ENCODE results near the gene UBE2R2. TPM values are rescaled to one million over a fixed set of nuclear protein-coding genes. Genes with fewer than 3 reads are reported as not detected.
"Not testable (repeated sequence)": the region's sequence is repeated elsewhere in the genome, so short reads cannot be mapped to it uniquely, and the experiment has no call there.

UBE2R2 gene
- total RNA-seq, 4 donors from 2014 or later: 29.7 to 39.9 (median 34.8) TPM

- Histone ChIP-seq H3K4me3 (no peak overlapping the region), H3K27me3 (no peaks in the 10 kb centered on the region), H3K4me1 (peaks cover 0 to 22% (median 2%) of the 10 kb centered on the region in 4 donors), H3K9me3 (no peaks in the 10 kb centered on the region), H3K27ac (no peak overlapping the region), H3K36me3 (no peaks in the 10 kb centered on the region)
- no peak for DNase-seq
- no peak for TF ChIP-seq CTCF (IDR thresholded peaks at IDR 0.05)
- no peak for TF ChIP-seq POLR2A (IDR thresholded peaks at IDR 0.05)
Measured at GRCh38 chr9:33837138-33837537, 20.2 kb downstream of the UBE2R2 start.

- Histone ChIP-seq H3K27ac (no peak overlapping the region), H3K4me1 (peaks cover 0 to 11% (median 2%) of the 10 kb centered on the region in 4 donors), H3K4me3 (no peak overlapping the region), H3K27me3 (no peaks in the 10 kb centered on the region), H3K36me3 (no peaks in the 10 kb centered on the region), H3K9me3 (no peaks in the 10 kb centered on the region)
- no peak for DNase-seq
- TF ChIP-seq POLR2A (IDR thresholded peaks at IDR 0.05) (no peak), CTCF (IDR thresholded peaks at IDR 0.05) (no peak)
Measured at GRCh38 chr9:33840381-33840780, 23.4 kb downstream of the UBE2R2 start.

GRCh38 chr9:33843312-33843961, 26.5 kb downstream of the UBE2R2 start:
- Histone ChIP-seq H3K36me3 (no peaks in the 10 kb centered on the region), H3K4me1 (peaks cover 0 to 9% (median 2%) of the 10 kb centered on the region in 4 donors)

GRCh38 chr9:33846231-33846630, 29.3 kb downstream of the UBE2R2 start:
- DNase-seq: no peak
- Histone ChIP-seq H3K36me3 (no peaks in the 10 kb centered on the region), H3K4me1 (peaks cover 0 to 19% (median 3%) of the 10 kb centered on the region in 4 donors), H3K4me3 (no peak overlapping the region), H3K27ac (no peak overlapping the region), H3K27me3 (no peaks in the 10 kb centered on the region), H3K9me3 (no peaks in the 10 kb centered on the region)
- TF ChIP-seq POLR2A (IDR thresholded peaks at IDR 0.05): no peak
- no peak for TF ChIP-seq CTCF (IDR thresholded peaks at IDR 0.05)

More at GRCh38 chr9:33843312-33843961, 26.5 kb downstream of the UBE2R2 start:
- H3K27ac ChIP-seq: no peak overlapping the region
- no peak for TF ChIP-seq CTCF (IDR thresholded peaks at IDR 0.05)
- TF ChIP-seq POLR2A (IDR thresholded peaks at IDR 0.05): no peak
- no peak overlapping the region for H3K4me3 ChIP-seq
- no peaks in the 10 kb centered on the region for H3K27me3 ChIP-seq
- DNase-seq: no peak
- H3K9me3 ChIP-seq: no peaks in the 10 kb centered on the region

GRCh38 chr9:33847894-33848205, 30.9 kb downstream of the UBE2R2 start:
- not testable (repeated sequence) for H3K9me3 ChIP-seq, H3K27ac ChIP-seq, DNase-seq, H3K27me3 ChIP-seq, H3K4me3 ChIP-seq, H3K36me3 ChIP-seq
- H3K4me1 ChIP-seq: peaks cover 0 to 35% (median 3%) of the 10 kb centered on the region in 4 donors

GRCh38 chr9:33850267-33850629, 33.3 kb downstream of the UBE2R2 start:
- H3K4me1 ChIP-seq: peaks cover 0 to 35% (median 3%) of the 10 kb centered on the region in 4 donors
- H3K27ac ChIP-seq: no peak overlapping the region
- no peak for TF ChIP-seq POLR2A (IDR thresholded peaks at IDR 0.05)
- TF ChIP-seq CTCF (IDR thresholded peaks at IDR 0.05): no peak
- no peak for DNase-seq
- no peak overlapping the region for H3K4me3 ChIP-seq
- H3K36me3 ChIP-seq: no peaks in the 10 kb centered on the region
- no peaks in the 10 kb centered on the region for H3K27me3 ChIP-seq
- H3K9me3 ChIP-seq: no peaks in the 10 kb centered on the region

All from Peyer's patch (tissue), 4 donors.